Left renal pelvis (tissue), 4 donors: ENCODE results near the gene VGLL4. TPM values are rescaled to one million over a fixed set of nuclear protein-coding genes. Genes with fewer than 3 reads are reported as not detected.

Source experiments
- DNase-seq, 4 donors: peaks; one replicate each; pipeline ENCODE4 v3.0.0-alpha.2; 2013; ENCODE audit warnings: low read depth in 4 of 4, low spot score in 3 of 4
- polyA plus RNA-seq, 4 donors: library from polyadenylated mRNA; unstranded; fragments of 120-200 nt; gene quantifications; one replicate each; pipeline ENCODE4 v1.2.1, GENCODE V29; 2013; ENCODE audit not compliant: insufficient read length in 4 of 4

VGLL4 gene
- polyA plus RNA-seq, 4 donors, result 104 to 145 (median 113) TPM

GRCh38 chr3:11569156-11569741 lies 74.5 kb downstream of the VGLL4 start:
- no peak for DNase-seq

DNA sequence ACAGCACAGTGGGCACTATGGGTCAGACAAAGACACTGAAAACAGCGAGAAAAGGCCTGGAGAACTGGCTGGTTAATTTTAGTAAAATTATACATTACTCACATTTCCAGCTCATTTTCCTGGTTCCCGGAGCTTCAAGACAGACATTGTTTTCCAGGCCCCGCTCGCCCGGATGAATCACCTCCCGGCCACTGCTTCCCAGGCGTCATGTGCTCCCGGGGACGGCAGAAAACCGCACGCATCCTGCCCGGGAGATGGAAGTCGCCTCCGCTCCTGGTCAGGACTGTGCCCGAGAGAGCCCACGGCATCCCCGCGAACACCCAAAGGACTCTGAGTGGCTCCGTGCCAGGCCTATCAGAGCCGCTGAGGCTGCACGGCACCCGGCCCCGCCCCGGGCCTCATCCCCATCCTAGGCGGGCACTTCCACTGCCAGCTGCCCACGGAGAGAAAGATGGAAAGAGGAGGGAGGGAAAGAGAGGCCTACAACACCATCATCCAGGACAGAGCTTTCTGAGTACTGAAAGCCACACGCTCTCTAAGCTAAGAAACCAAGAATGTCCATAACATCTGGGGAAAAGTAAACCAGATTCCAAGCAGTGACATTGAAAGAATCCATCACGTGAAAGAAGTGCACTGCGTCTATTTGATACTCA lies 75.1 kb downstream of the VGLL4 start:
- DNase-seq, result no peak

GRCh38 chr3:11567516-11568467 lies 75.9 kb downstream of the VGLL4 start:
- DNase-seq, result no peak

- DNase-seq, result no peak
Measured at GRCh38 chr3:11566916-11567315, 76.8 kb downstream of the VGLL4 start.

- DNase-seq, result no peak
Measured at GRCh38 chr3:11566478-11566877, 77.2 kb downstream of the VGLL4 start.

- no peak for DNase-seq
Measured at GRCh38 chr3:11565932-11566331, 77.8 kb downstream of the VGLL4 start.

DNA sequence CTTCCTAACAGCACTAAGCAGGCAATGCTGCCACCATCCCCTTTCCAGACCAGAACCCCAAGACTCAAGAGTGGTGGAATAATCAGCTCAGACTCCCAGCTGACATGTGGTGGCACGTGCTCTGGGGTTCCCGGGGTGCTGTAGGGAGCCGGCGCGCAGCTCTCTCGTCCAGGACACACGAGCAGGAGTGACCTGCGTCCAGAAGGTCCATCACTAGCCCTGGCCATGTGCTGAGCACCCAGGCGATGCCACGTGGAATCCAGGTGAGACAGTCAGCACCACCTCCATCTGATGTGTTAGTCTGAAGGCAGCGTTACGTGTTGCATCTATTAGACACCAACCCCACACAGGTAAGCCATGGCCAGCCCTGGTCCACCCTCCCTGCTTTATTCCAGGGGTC lies 78.2 kb downstream of the VGLL4 start:
- no peak for DNase-seq

- DNase-seq, result no peak
Measured at GRCh38 chr3:11565072-11565471, 78.6 kb downstream of the VGLL4 start.

GRCh38 chr3:11564577-11565001 lies 79.1 kb downstream of the VGLL4 start:
- DNase-seq, result no peak

GRCh38 chr3:11563865-11564185 lies 79.9 kb downstream of the VGLL4 start:
- DNase-seq, result no peak

GRCh38 chr3:11563159-11563864 lies 80.4 kb downstream of the VGLL4 start:
- DNase-seq, result no peak

GRCh38 chr3:11562277-11562881 lies 81.3 kb downstream of the VGLL4 start:
- DNase-seq, result no peak

- no peak for DNase-seq
Measured at GRCh38 chr3:11560746-11561145, 83.0 kb downstream of the VGLL4 start.

- DNase-seq, result no peak
Measured at GRCh38 chr3:11559816-11560633, 83.7 kb downstream of the VGLL4 start.

- no peak for DNase-seq
Measured at GRCh38 chr3:11558918-11559815, 84.5 kb downstream of the VGLL4 start.

DNA sequence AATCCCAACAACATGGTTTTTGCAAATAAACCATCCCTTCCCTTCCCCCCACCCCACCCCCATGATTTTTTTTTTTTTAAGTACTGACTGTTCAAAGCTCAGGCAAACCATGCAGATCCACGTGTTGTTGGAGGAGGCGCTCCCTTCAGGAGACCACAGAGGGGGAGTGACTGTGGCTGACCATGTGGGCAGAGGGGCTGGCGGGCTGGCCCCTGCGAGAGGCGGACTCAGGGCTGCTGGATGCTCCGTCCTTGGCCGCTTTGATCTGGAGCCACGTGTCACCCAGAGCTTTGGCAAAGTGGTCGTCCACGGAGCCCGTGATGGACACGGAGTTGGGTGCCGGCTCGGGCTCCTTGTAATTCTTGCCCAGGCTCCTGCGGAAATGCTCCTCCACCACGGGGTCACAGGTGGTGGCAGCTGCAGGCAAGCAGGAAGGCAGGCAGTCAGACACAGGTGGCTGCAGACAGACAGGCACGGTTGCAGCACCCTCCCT lies 85.3 kb downstream of the VGLL4 start:
- no peak for DNase-seq

- DNase-seq, result no peak
Measured at GRCh38 chr3:11558002-11558401, 85.7 kb downstream of the VGLL4 start.

GRCh38 chr3:11556851-11557644 lies 86.7 kb downstream of the VGLL4 start:
- no peak for DNase-seq
